SJCRH30 (cell line): Measurements from ENCODE around the gene TMEM176A. TPM values are rescaled to one million over a fixed set of nuclear protein-coding genes. Genes with fewer than 3 reads are reported as not detected.

Experiments
- total RNA-seq: library from RNA; depleted of rRNA; stranded (reverse); fragments of >200 nt; shearing (Covaris generic); gene quantifications from 2 replicates; pipeline ENCODE4 v1.2.3, GENCODE V29; 2014; rRNA removed

The TMEM176A gene
- total RNA-seq, 1 experiment from 2014 or later = not detected

Other genes starting within 250 kb of the TMEM176A start
- not detected in 2 replicates for gene GIMAP4, start 233.4 kb upstream of the TMEM176A start, total RNA-seq
- not detected in 2 replicates for gene GIMAP6, start 168.4 kb upstream of the TMEM176A start, total RNA-seq
- not detected in 2 replicates for gene GIMAP2, start 115.1 kb upstream of the TMEM176A start, total RNA-seq
- not detected in 2 replicates for gene GIMAP1, start 84.2 kb upstream of the TMEM176A start, total RNA-seq
- not detected in 2 replicates for gene GIMAP5, start 63.4 kb upstream of the TMEM176A start, total RNA-seq
- not detected in 2 replicates for gene TMEM176B, start 405 bp upstream of the TMEM176A start, total RNA-seq
- not detected in 2 replicates for gene AOC1, start 51.7 kb downstream of the TMEM176A start, total RNA-seq
- gene KCNH2, start 177.6 kb downstream of the TMEM176A start, total RNA-seq = 15.9 and 19.3 TPM in 2 replicates
- 0.05 and 0.20 TPM in 2 replicates for gene NOS3, start 190.2 kb downstream of the TMEM176A start, total RNA-seq
- gene ATG9B, start 223.7 kb downstream of the TMEM176A start, total RNA-seq = 0.08 TPM in 1 of 2 replicates, not detected in the other
- 20.8 and 22.3 TPM in 2 replicates for gene ABCB8, start 227.7 kb downstream of the TMEM176A start, total RNA-seq
- 1.3 and 1.5 TPM in 2 replicates for gene ASIC3, start 247.8 kb downstream of the TMEM176A start, total RNA-seq